NT2/D1 (cell line): Measurements from ENCODE around the gene KCNK7.

ENCODE experiments used
- YY1 ChIP-seq: IDR thresholded peaks from 2 replicates; pipeline ENCODE4 v1.6.1; 2011; ENCODE audit not compliant: insufficient read length, insufficient read depth
- ZNF274 ChIP-seq: IDR thresholded peaks from 2 replicates; pipeline ENCODE4 v1.6.1; 2011; ENCODE audit warnings: mild to moderate bottlenecking, low read depth, low read length

- TF ChIP-seq ZNF274: no peak
- no peak for TF ChIP-seq YY1
Observed at GRCh38 chr11:65574811-65575567, 20.6 kb downstream of the KCNK7 start.
